Heart left ventricle (tissue), 13 donors: Measurements from ENCODE around the gene UPK2.

Experiments
- POLR2A ChIP-seq, 2 donors: fragments of 450-650 bp; IDR thresholded peaks; one replicate each; pipeline ENCODE4 v1.6.1; 2017; ENCODE audit warnings: antibody characterized with exemption in 2 of 2, mild to moderate bottlenecking in 2 of 2, moderate library complexity in 2 of 2
- TF ChIP-seq, protein P1 (sequence below), 12 donors: fragments of 200-600 bp; sonication (generic) in 4 of 12; IDR thresholded peaks; one replicate each; pipeline versions ENCODE4 v1.5.0 to v1.8.0; 2018 to 2022; ENCODE audit warnings: antibody characterized with exemption in 12 of 12, mild to moderate bottlenecking in 5 of 12
- donor health status: ischemic (EF 13 %, LVEDD 7.1; RV severe dilation, severe dysfunction).
- donor health status: DM: no; HTN: yes; CAD: no.
- donor health status: DM: no; HTN: no; CAD: no.
- donor health status: ischemic (EF 25% LVEDD 6.9; RV normal size, moderate dysfunction).
- donor health status: ischemic (EF 25% LVEDD 5.7; RV mildly dilated, moderate dysfunction).
- donor health status: ischemic (EF 35%, LVEDD 5.7; RV mildly dilated, moderate dysfunction).
- donor health status: nonischemic (EF 11% LVEDD 7.7; RV severe dilation, severe dysfunction).
- donor health status: DM: yes; HTN: yes; CAD: no.
- donor health status: PGD.
- donor health status: ischemic (EF 29% LVEDD 5.4; RV normal size, mild dysfunction).
- donor health status: nonischemic (EF 23%, LVEDD 6.1; RV moderate dilation, normal function).

DNA sequence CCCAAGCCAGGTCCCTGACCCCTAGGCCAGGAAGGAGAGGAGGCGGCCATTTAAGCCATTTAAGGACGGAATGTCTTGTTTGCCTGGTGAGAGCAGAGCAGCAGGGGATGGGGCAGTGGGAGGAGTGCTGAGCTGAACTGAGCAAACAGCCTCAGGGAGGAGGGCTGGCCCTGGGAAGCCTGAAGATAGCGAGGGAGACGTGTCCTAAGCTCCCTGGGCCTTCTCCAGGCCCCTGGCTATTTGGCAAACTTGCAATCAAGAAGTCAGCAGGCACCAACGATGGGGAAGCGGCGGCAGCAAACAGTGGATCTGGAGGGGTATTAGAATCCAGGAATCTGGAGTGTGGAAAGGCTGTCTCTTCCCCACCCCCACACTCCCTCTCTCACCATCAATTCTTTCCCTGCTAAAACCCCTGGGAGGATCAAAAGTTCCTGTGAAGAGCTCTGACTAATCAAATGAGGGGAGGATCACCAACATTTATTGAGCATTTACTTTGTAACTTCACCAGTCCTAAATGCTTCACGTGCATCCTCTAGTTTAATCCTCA is 39.2 kb upstream of the UPK2 start:
- TF ChIP-seq POLR2A (IDR thresholded peaks at IDR 0.05), result no peak
- TF ChIP-seq, protein P1, sequence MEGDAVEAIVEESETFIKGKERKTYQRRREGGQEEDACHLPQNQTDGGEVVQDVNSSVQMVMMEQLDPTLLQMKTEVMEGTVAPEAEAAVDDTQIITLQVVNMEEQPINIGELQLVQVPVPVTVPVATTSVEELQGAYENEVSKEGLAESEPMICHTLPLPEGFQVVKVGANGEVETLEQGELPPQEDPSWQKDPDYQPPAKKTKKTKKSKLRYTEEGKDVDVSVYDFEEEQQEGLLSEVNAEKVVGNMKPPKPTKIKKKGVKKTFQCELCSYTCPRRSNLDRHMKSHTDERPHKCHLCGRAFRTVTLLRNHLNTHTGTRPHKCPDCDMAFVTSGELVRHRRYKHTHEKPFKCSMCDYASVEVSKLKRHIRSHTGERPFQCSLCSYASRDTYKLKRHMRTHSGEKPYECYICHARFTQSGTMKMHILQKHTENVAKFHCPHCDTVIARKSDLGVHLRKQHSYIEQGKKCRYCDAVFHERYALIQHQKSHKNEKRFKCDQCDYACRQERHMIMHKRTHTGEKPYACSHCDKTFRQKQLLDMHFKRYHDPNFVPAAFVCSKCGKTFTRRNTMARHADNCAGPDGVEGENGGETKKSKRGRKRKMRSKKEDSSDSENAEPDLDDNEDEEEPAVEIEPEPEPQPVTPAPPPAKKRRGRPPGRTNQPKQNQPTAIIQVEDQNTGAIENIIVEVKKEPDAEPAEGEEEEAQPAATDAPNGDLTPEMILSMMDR (IDR thresholded peaks at IDR 0.05), result no peak
